CD4-positive, alpha-beta T cell treated with Interleukin-6 for 4 hours (primary cell): Measurements from ENCODE around the gene PTH.
A peak's percentile ranks its signal among the peaks of the same experiment; 100 is the strongest.

Experiments used
- DNase-seq: peaks from one replicate; pipeline ENCODE4 v3.0.0-alpha.2; 2020; ENCODE audit warnings: mixed read lengths

Gene PTH

GRCh38 chr11:13495929-13496328 lies at the start of gene PTH:
Gene PTH, minus strand, starts transcription at chr11:13495997. Its CDS starts 3,142 bp downstream, at chr11:13492855.
- DNase-seq: no peak

DNA sequence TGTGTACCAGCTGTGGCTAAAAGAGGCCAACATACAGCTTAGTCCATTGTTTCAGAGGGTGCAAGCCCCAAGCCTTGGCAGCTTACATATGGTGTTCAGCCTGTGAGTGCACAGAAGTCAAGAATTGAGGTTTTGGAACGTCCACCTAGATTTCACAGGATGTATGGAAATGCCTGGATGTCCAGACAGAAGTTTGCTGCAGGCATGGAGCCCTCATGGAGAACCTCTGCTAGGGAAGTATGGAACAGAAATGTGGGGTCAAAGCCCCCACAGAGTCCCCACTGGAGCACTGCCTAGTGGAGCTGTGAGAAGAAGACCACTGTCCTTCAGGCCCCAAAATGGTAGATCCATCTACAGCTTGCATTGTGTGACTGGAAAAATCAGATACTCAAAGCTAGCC lies 42.2 kb upstream of the PTH start:
- DNase-seq: no peak

DNA sequence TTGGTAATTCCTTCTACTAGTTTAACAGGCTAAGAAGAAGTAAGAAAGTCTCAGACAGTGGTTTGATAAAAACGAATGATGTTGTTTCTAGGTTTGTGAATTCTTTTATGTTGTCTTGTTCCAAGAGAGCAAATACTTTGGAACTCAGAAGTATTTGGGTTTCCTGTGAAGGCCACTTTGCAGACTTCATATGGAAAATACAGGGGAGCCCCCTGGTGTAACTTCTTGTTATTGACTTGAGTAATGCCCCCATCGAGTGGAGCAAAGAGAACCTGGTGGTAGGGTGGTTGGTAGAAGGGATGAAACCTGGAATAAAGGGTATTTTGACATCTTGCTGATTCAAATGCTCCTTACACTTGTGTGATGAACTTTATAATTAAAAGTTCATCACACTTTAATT lies 40.0 kb upstream of the PTH start:
- no peak for DNase-seq

- DNase-seq: no peak
These were observed 38.6 kb upstream of the PTH start for GRCh38 chr11:13534358-13534757.

- DNase-seq: no peak
These were observed 29.5 kb upstream of the PTH start for GRCh38 chr11:13525257-13525656.

GRCh38 chr11:13503393-13503792 lies 7.6 kb upstream of the PTH start:
- no peak for DNase-seq

GRCh38 chr11:13502492-13502891 lies 6.7 kb upstream of the PTH start:
- DNase-seq: no peak

GRCh38 chr11:13494051-13494450 lies 1.7 kb downstream of the PTH start:
- DNase-seq: no peak

GRCh38 chr11:13487661-13488030 lies 8.2 kb downstream of the PTH start:
- DNase-seq: peak; percentile 40

DNA sequence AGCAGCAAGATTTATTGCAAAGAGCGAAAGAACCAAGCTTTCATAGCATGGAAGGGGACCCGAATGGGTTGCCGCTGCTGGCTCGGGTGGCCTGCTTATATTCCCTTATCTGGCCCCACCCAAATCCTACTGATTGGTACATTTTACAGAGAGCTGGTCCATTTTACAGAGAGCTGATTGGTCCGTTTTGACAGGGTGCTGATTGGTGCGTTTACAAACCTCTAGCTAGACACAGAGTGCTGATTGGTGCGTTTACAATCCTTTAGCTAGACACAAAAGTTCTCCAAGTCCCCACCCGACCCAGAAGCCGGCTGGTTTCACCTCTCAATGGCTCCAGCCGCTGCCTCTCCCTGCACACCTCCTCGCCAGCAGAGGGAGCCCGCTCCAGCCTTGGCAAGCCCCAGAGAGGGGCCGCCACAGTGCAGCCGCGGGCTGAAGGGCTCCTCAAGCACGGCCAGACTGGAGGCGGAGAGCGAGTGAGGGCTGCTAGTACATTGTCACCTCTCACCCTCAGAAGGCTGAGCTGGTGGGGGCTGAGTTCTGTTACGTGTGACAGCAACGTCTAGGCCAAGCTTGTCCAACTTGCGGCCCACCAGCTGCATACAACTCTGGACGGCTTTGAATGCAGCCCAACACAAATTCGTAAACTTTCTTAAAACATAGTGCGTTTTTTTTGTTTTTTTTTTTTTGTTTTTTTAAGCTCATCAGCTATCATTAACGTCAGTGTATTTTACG lies 8.7 kb downstream of the PTH start:
- peak; percentile 80 for DNase-seq

DNA sequence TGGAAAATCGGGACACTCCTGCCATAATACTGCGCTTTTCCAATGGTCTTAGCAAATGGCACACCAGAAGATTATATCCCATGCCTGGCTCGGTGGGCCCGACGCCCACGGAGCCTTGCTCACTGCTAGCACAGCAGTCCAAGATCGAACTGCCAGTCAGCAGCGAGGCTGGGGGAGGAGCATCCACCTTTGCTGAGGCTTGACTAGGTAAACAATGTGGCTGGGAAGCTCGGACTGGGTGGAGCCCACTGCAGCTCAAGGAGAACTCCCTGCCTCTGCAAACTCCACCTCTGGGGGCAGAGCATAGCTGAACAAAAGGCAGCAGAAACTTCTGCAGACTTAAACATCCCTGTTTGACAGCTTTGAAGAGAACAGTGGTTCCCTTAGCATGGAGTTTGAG lies 15.6 kb downstream of the PTH start:
- no peak for DNase-seq

DNA sequence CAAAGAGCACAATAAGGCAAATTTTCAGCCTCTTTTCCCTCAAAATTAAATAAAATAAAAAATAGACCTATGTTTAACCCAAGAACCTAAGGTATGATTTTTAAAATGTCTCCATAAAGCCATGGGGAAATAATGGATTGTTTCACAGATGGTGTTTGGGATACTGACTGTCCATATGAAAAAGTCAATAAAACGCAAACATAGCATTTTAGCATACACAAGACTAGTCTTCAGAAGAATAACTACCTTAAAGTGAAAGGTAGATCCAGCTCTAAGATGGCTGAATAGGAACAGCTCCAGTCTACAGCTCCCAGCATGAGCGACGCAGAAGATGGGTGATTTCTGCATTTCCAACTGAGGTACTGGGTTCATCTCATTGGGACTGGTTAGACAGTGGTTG lies 16.1 kb downstream of the PTH start:
- DNase-seq: no peak

- DNase-seq: no peak
These were observed 20.7 kb downstream of the PTH start for GRCh38 chr11:13475091-13475490.

DNA sequence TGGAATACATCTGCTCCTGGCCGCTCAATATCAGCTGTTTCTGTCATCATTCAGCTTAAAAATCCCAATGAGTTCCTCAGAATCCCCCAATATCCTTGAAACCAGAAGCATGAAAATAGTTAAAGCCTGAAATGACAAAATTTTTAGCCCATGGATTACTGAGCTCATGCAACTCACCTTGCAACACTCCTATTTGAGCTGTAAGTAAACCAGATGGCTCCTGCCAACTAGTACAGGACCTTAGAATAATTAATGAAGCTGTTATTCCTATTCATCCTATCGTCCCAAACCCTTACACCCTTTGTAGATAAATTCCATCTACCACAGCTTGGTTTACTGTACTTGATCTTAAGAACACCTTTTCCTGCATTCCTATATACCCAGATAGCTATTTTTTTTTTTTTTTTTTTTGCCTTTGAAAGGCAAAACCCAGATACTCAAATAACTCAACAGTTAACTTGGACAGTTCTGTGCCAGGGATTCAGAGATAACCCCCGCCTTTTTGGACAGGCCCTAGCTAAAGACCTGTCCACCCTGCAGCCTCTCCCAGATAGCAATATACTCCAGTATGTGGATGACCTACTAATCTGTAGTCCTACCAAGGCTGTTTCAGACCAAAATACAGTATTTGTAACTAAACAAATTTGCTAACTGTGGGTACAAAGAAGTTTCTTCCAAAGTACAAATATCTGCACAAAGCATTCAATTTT lies 22.6 kb downstream of the PTH start:
- no peak for DNase-seq

DNA sequence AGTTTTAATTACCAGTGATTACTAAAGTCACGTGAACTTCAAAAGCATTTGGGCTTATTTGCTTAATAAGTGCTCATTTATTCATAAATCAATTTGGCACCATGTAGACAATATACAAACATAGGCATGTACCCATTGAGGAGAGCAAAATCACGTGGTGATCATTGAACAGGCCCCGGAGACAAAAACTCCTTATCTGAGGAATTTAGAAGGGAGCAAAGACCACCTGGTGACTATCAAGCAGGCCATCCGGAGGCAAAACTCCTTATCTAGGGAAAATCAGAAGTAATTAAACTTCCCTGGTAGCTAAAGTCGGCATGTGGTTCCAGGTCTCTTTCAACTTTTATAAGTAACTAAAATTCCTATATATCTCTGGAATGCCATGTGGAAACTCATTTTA lies 27.0 kb downstream of the PTH start:
- no peak for DNase-seq

- DNase-seq: no peak
These were observed 29.9 kb downstream of the PTH start for GRCh38 chr11:13465909-13466371.

- DNase-seq: no peak
These were observed 32.0 kb downstream of the PTH start for GRCh38 chr11:13463779-13464290.

- DNase-seq: peak; percentile 93
These were observed 32.7 kb downstream of the PTH start, which contains the start of gene BTBD10 for GRCh38 chr11:13462901-13463778. Gene BTBD10, minus strand, starts transcription at chr11:13463222. Its CDS starts 18,098 bp downstream, at chr11:13445124.

DNA sequence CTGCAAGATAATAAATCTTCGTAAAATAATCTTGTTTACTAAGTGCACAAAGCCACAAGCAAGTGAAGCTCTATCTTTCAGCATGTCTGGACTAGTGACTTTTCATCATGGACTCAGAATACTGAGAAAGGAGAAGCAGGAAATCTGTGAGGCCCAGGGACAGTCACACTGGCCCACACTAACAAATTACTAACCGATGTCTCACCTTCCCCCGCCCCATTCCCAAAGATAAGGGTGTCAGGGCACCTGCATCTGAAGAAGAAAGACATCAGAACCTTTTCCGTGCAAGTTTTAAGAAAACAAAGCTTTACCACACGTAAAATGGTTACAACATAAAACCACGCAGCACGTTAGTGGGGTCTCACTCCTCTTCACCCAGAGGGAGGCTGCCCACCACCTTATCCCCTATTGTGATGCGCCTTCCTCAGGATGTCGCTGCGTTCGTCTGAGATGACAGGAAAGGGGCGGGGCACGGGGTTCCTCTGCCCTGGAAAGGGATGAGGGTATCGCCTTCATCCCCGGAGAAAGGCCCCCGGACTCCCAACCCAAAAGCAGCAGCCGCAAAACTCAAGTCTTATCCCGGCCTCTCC lies 33.4 kb downstream of the PTH start:
- peak; percentile 69 for DNase-seq

- no peak for DNase-seq
These were observed 34.5 kb downstream of the PTH start for GRCh38 chr11:13461291-13461690.

- no peak for DNase-seq
These were observed 44.9 kb downstream of the PTH start for GRCh38 chr11:13450832-13451397.

DNA sequence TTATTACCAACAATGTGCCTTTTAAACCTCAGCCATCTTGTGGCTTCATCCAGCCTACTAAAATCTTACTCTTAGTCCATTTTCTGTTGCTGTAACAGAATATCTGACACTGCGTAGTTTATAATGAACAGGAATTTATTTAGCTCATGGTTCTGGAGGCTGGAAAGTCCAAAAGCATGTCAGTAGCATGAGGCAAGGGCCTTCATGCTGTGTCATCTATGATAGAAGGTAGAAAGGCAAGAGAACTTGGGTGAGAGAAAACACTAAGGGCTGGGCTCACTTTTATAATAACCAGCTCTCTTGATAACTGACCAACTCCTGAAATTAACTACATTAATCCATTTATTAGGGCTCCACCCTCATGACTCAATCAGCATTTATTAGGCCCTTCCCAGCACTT lies 46.3 kb downstream of the PTH start:
- DNase-seq: no peak
